ENCODE measurements around the gene AQP11. TPM values are rescaled to one million over a fixed set of nuclear protein-coding genes. Genes with fewer than 3 reads are reported as not detected.
A peak's percentile ranks its signal among the peaks of the same experiment; 100 is the strongest.

The AQP11 gene
- total and polyA plus RNA-seq, 2 of the 4 experiments (the other 2 are of a cell fraction): 1.1 TPM

- Histone ChIP-seq H3K27me3 (ENCODE audit: control insufficient read depth, insufficient read depth, low read length) (no peaks in the 10 kb centered on the region), H3K9me3 (ENCODE audit: control insufficient read depth, insufficient read depth, low read length) (no peaks in the 10 kb centered on the region), H3K14ac (replicated peaks; ENCODE audit: low read depth, low read length) (no peak overlapping the region), H2BK20ac (ENCODE audit: low read depth, low read length) (no peak overlapping the region), H2BK15ac (ENCODE audit: low read depth, low read length) (no peak overlapping the region), H2AFZ (replicated peaks; ENCODE audit: low read length, poor library complexity) (no peak overlapping the region), H3K4me1 (ENCODE audit: control insufficient read depth, insufficient read depth, low read length) (peaks cover 3% of the 10 kb centered on the region), H4K8ac (ENCODE audit: low read depth in 2 of 2, low read length in 2 of 2) (no peak overlapping the region), H3K4me3 (ENCODE audit: insufficient read depth, low read depth, low read length) (no peak overlapping the region), H3K18ac (ENCODE audit: low read depth, low read length) (no peak overlapping the region), H3K4me2 (ENCODE audit: low read depth, low read length) (no peak overlapping the region), H3K36me3 (ENCODE audit: control insufficient read depth, insufficient read depth, low read length) (no peaks in the 10 kb centered on the region), H3K4ac (ENCODE audit: low read depth, low read length) (no peak overlapping the region), H3K79me1 (ENCODE audit: low read depth in 1 of 2, low read length in 2 of 2) (no peaks in the 10 kb centered on the region; a peak in 1 of 4 replicates), H4K5ac (ENCODE audit: low read depth, low read length) (no peak overlapping the region), H2AK9ac (replicated peaks; ENCODE audit: low read depth, low read length, poor library complexity) (no peak overlapping the region), H2AK5ac (ENCODE audit: low read depth, low read length) (no peak overlapping the region), H2BK5ac (ENCODE audit: low read depth, low read length, poor library complexity, severe bottlenecking) (no peak overlapping the region), H2BK120ac (ENCODE audit: low read depth, low read length) (no peak overlapping the region), H4K20me1 (ENCODE audit: insufficient read depth, low read length) (no peaks in the 10 kb centered on the region), H3K56ac (ENCODE audit: extremely low read depth, insufficient read depth, low read length) (no peak overlapping the region), H3K9ac (ENCODE audit: low read depth, low read length) (no peak overlapping the region), H3K27ac (ENCODE audit: insufficient read depth, low read length) (peak overlapping the region; percentile 49; the same call in 1 of the 2 replicates), H3K9me1 (ENCODE audit: insufficient read depth, low read length) (peaks cover 2% of the 10 kb centered on the region), H4K91ac (ENCODE audit: insufficient read depth, low read depth, low read length) (no peak overlapping the region), H3K23ac (ENCODE audit: low read depth, low read length) (no peak overlapping the region)
- WGBS, 2 experiments (ENCODE audit: extremely low coverage in 2 of 2, insufficient read length in 1 of 2): no CpG with 5 or more reads among the region's 2 CpGs
- peak; percentile 84 for DNase-seq
- dilution Hi-C loops (cut with HindIII; ENCODE audit: low sequenced_read_pairs, unreplicated experiment) (no loop called here), in situ Hi-C loops (cut with MboI; ENCODE audit: low sequenced_read_pairs) (no loop called here), intact Hi-C loops (cut with micrococcal nuclease) (no loop called here)
- CTCF ChIA-PET: no interaction called here
- POLR2A ChIA-PET (ENCODE audit: unreplicated experiment): no interaction called here
- peak; percentile 81 for ATAC-seq (ENCODE audit: low read depth)
- no TSS peak for BruUV-seq (replicated peaks)
- TF ChIP-seq RAD21 (IDR thresholded peaks at IDR 0.05; ENCODE audit: low read length): no peak
- no peak for TF ChIP-seq USF2 (IDR thresholded peaks at IDR 0.05; ENCODE audit: low read depth, low read length)
- no peak for TF ChIP-seq CHD1 (IDR thresholded peaks at IDR 0.05; ENCODE audit: low read depth, low read length)
- no peak for TF ChIP-seq SMC3 (IDR thresholded peaks at IDR 0.05; ENCODE audit: low read depth, low read length)
- peak; percentile 84 for TF ChIP-seq CEBPB (IDR thresholded peaks at IDR 0.05; ENCODE audit: low read depth, low read length)
Measured at GRCh38 chr11:77596626-77597025, 6.9 kb downstream of the AQP11 start.
